CD4-positive, alpha-beta T cell treated with Interleukin-4 for 1 hour (primary cell): Measurements from ENCODE around the gene MYO19.
A peak's percentile ranks its signal among the peaks of the same experiment; 100 is the strongest.
"Not testable (repeated sequence)": the region's sequence is repeated elsewhere in the genome, so short reads cannot be mapped to it uniquely, and the experiment has no call there.

Experiments
- DNase-seq, 2 donors: peaks; one replicate each; pipeline ENCODE4 v3.0.0-alpha.2; 2020 to 2022

MYO19 gene

DNA sequence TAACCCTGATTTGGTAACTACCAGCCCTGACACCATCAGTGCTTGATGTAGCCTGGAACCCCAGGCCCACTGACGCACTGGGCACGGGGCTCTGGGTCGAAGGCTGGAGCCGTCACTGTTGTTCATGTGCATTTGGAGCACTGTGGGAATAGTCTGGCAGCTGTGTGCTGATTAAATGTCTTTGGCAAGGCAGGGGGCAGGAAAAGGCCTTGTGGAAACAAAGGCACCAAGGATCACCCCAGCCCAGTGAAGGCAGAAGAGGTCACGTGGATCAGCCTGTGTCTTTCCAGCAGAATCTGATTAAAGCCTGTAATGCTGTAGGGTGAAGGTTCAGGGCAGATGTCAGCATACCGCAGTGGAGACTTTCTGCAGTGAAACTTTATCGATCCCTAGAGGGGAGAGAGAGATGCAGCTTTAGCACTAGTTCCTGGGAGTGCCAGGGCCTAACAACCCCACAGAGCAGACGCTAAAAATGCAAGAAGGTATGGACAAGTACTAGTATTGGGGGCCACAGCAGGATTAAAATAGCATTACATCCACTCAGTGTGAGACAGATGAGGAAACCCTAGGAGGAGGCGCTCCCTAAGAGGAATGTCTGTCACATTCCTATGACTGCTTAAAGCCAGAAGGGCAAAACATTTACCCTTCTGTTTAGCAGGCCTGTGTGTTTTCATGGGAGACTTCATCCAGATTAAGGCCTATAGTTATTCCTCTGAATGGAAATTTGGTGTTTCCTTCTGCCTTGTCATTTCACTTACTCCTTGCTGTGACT, 38.5 kb downstream of the MYO19 start:
- DNase-seq = no peak

DNA sequence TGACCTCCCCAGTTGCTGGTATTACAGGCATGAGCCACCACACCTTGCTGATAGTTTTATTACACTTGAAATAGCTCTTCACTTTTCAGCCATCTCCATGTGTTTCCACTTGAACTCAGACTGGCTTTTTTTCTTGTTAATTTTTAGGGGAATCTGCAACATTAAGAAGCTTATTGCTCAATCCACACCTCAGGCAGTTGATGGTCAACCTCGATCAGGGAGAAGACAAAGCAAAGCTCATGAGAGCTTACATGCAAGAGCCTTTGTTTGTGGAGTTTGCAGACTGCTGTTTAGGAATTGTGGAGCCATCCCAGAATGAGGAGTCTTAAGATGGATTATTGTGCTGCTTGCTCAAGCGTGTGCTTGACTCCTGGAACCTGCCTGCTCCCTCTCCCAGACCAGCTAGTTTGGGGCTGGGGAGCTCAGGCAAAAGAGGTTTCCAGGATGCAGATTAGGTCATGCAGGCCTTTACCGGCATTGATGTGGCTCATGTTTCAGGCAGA, 39.5 kb downstream of the MYO19 start:
- no peak for DNase-seq

DNA sequence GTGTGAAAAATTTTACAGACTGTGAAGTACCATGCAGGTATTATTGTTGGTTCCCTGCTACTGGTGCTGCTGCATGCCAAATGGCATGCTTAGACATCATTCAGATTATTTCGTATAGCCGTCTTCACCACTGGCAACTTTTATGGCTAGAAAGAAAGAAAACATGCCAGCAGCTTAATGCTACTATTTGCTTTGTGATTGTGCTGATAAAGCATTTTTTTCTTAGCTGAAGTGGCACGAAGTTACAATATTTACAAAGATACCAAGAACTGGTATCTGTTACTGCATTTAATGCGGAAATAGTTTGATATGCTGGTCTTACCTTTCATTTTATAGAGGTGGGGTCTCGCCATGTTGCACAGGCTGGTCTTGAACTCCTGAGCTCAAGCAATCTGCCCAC, 40.0 kb downstream of the MYO19 start:
- DNase-seq = no peak

DNA sequence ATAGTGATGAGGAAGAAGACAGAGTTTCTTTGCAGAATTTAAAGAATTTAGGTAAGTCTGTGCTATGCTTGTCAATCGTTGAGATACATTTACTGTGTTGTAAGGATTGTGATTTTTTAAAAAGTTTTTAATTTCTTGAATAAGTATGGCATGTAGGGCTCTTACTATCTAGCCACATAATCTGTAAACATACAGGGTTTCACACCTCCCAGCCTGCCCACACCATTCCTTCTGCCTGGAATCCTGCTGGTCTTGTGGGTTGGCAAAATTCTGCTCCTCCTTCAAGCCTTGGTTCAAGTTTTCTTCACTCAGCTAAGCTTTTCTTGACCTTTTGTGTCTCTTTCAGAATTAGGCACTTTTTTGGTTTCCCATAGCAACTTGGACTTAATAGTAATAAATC, 40.7 kb downstream of the MYO19 start:
- DNase-seq = no peak

DNA sequence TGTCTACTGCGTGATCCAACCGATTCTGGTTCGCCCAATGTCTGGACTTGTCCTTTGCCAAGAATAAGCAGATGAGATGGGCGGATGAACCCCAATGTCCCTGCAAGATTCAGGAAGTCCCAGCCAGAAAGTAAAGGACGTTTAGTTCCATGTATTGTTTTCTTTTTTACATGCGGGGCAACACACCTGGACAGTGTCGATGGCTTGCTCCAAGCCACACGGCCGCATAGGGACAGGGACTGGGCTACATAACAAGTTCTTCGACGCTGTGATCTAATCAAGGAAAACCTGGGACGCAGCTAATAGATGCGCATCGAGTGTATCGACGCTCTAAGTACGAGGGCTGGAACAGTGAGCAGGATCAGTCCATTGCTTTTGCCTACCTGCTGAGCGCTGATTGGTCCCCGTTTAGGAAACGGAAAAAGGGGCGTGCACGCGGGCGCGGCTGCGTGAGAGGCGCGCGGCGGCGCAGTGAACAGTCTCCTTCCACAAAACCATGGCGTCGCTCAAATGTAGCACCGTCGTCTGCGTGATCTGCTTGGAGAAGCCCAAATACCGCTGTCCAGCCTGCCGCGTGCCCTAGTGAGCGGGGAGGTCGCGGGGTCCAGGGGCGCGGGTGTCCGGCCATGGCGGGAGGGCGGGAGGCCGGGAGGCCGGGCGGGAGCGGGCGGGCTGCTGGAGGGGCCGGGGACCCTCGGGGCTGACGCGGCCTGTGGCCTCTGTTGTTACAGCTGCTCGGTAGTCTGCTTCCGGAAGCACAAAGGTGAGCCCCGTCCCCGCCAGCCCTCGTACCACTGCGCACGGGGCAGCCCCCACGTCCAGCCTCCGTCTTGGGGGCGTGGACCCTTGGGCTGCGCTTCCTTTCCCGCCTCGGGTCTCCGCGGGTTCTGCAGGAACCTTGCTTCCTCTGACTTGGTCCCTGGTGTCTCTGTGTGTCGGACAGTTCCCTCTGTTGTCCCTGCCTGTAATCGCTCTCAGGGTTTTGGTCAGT, 48.2 kb downstream of the MYO19 start, which contains the start of gene ZNHIT3:
ZNHIT3 (plus strand) TSS at position 478 of the 991 bp plus-strand sequence; CDS start at position 497, 19 bp downstream.
- peak; percentile 92 for DNase-seq

DNA sequence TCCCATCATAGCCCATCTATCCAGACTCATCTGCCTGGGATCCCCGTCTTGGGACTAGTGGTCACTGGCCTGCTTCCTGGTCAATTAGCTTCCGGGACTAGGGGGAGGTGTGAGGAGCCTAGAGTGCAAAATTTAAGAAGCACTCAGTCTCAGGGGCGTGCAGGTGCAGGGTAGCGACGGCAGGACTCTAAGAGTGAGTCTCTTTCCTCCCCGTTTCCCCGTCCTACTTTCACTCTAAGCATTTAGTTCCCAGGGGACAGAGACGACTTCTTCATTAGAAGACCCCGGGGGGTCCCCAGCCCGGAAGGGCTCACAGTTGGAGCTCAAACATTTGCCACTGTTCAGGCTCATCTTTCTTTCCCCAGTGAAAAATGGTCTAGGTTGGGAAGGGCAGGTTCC, 48.9 kb downstream of the MYO19 start:
- DNase-seq = no peak

DNA sequence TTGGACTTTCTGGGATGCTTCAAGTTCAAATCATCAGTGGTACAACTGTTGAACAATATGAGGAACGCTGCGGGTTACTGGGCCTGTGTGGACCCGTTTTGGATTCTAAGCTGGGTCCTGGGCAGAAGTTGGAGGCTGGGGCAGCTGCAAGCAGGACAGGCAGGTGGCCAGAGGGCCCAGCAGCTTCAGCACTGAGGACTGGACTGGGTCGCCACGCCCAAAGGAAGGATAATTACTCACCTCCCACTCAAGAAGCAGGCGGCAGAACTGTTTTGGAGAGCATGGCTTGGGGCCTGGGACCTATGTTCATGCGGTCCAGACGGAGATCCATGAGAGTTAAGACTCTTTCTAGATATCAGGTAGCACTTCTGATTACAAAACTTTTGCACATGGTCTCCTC, 49.6 kb downstream of the MYO19 start:
- no peak for DNase-seq

DNA sequence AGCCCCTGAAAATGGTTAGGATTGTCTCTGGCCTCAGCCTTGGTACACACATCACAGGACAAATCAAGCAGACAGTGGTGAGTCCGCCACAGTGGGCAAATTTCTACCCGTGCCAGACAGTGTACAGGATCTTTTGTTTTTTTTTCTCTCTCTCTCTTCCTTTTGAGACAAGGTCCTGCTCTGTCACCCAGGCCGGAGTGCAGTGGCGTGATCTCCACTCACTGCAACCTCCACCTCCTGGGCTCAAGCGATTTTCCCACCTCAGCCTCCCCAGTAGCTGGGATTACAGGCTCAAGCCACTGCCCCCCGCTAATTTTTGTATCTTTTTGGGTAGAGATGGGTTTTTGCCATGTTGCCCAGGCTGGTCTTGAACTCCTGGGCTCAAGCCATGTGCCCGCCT, 50.6 kb downstream of the MYO19 start:
- not testable (repeated sequence) for DNase-seq

DNA sequence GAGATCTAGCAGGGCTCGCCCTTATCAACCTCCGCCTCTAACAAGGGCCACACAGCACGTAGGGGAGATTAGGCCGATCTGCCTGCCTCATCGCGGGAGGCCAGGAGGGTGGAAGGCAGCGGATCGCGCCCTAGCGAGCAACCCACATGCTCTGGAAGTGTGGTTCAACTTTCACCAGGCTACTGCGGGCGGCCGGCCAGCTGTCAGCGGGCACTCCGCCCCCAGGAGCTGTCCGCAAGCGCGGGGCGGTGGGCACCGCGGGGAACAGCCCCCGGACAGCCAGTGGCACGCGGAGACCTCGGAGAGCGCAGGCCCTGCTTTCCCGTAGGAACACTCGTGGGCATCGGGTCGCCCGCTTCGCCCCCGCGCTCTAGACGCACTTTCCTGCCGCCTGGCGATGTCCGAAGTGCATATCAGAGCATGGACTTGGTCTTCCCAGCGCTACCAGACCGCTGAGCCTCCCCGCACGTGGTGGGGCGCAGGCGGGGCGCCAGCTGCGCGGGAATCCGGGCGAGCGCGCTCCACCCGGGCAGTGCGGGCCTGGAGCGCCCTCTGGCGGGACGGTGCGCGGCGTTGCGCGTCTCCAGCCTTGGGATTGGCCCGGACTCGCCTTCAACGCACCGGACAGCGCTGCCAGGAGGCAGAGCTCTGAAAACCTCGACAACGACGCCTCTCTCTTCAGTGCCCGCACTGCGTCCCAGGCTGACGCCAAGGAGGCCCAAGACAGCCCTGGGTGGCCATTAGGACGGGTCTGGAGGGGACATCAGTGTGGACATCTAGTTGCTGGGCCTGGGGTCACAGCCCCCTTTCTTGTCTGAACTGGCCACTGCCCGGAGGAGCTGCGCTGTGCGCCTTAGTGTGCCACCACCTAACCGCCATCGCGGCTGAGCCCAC, 51.8 kb downstream of the MYO19 start:
- DNase-seq = peak; percentile 77 to 80

DNA sequence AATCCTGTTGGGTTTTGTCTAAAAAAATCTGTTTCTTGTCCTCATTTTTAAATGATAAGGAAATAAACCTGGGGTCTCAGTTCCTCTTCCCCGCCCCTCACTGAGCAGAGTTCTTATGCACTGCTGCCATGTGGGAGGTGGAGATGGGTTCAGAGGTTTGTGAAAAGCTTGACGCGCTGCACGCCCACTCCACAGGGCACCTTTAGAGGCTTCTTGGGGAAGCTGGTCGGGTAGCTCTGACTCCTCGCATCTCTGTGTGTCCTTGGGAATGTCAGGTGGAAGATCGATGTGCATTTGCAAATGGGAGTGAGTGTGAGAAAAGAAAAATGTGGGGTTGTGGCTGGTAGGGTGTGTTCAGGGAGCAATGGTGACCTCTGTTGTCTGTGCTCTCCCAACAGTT, 52.8 kb downstream of the MYO19 start:
- no peak for DNase-seq

DNA sequence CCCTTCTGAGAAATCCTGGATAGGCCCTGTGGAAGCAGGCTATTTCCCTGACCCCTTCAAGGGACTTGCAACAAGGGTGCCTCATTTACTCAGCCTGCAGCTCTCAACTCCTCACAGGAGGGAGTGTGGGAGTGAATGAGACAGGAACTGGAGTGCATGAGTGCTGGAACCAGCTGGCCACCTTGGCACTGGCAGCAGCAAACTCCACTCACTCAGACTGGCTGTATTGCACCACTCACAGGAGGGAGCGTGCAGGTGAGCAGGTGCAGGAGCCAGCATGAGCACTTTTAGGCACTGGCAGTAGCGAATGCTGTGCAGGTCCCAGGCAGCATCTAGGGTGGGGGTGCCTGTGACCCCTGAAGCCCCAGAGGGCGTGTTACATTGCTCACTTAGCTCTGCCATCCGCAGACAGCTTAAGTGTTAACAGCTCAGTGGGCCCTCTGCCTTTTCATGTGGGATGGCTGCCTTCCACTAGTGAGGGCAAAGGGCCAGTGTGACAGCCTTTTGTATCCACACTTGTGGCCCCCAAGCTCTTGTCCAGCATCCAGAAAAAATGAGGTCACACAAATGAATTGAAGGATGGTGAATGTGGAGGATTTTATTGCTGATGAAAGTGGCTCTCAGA, 59.2 kb downstream of the MYO19 start:
- DNase-seq = no peak

DNA sequence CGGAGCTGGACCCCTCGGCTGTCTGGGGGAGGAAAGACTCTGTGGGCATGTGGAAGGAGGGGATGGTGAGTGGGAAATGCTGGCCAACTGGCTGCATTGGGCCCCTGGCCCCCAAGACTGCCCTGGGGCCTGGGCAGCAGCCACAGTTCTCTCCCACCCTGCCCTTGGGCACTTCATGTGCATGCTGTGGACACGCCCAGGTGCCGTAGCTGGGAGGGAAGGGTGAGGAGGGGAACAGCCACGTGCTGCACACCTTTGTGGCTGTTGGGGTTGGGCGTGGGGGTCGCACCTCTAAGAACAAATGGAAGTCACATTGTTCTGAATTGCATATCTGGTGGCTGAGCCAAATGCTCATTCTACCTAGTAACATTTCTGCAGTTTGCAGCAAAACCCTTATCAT, 60.1 kb downstream of the MYO19 start:
- no peak for DNase-seq

DNA sequence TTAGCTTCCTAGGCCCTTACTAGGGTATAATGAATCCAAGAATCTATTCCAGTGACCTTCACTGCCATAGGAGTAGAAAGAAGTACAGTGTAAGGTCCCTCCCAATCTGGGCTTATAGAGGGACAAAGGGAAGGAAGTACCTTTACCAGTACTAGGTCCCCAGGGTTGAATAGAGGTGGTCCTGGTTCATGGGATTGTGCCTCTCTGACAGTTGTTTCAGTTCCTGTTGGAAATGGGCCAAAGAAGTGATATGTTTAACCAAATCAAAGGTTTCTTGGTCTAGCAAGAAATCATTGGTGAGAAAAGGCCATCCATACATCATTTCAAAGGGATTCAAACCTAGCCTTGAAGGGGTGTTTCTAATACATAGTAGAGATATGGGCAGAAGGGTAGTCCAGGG, 64.2 kb downstream of the MYO19 start:
- no peak for DNase-seq

DNA sequence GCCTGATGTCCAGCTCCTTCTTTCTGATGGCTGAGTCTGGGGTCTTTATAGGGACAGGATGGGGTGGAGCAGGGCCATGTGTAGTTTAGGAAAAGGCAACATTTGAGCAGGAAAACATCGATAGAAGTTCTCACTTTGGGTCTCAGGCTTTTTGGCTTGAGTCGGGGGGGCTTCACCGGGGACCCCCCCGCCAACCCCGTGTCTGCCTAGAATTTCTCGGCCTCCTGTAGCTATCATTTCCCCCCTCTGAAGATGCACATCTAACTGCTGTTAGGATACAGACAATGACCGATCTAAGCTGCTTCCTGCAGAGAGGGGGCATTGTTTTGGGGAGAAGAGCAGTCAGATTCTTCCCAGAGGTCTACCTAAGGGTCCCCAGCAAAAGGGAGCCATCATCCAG, 64.9 kb downstream of the MYO19 start:
- no peak for DNase-seq

DNA sequence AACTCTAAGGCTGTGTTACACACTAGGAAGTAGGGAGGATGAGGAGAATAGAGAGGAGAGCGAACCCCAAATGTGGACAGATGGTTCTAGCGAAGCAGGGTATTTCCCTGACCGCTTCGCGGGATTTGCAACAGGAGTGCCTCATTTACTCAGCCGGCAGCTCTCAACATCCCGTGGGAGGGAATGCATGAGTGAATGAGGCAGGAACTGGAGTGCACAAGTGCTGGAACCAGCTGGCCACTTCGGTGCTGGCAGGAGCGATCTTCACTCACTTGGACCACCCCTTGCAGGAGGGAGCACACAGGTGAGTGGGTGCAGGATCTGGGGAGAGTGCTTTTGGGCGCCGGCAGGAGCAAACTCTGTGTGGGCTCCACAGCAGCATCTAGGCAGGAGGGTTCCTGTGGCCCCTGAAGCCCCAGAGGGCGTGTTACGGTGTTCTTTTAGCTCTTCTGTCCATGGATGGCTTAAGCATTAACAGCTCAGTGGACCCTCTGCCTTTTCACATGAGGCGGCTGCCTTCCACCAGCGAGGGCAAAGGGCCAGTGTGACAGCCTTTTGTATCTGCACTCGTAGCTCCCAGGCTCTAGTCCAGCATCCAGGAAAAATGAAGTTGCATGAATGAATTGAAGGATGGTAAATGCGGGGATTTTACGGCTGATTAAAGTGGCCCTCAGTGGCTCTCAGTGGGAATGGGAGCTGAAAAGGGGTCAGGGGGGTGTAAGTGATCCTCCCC, 65.6 kb downstream of the MYO19 start:
- DNase-seq = no peak

DNA sequence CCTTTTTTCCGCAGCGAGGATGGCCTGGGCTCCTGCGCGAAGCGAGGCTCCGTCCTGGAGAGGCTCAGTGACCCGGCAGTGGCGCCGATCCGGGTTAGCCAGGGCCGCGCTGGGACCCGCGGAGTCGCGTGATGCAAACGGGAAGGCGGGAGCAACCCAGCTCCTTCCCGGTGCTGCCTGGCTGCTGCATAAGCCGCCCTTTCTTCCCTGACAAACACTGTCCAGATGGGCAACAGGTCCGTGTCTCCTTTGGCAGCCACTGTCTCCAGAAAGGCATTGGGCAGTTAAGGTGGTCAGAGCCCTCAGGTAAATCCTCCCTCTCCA, 69.9 kb downstream of the MYO19 start:
- no peak for DNase-seq

DNA sequence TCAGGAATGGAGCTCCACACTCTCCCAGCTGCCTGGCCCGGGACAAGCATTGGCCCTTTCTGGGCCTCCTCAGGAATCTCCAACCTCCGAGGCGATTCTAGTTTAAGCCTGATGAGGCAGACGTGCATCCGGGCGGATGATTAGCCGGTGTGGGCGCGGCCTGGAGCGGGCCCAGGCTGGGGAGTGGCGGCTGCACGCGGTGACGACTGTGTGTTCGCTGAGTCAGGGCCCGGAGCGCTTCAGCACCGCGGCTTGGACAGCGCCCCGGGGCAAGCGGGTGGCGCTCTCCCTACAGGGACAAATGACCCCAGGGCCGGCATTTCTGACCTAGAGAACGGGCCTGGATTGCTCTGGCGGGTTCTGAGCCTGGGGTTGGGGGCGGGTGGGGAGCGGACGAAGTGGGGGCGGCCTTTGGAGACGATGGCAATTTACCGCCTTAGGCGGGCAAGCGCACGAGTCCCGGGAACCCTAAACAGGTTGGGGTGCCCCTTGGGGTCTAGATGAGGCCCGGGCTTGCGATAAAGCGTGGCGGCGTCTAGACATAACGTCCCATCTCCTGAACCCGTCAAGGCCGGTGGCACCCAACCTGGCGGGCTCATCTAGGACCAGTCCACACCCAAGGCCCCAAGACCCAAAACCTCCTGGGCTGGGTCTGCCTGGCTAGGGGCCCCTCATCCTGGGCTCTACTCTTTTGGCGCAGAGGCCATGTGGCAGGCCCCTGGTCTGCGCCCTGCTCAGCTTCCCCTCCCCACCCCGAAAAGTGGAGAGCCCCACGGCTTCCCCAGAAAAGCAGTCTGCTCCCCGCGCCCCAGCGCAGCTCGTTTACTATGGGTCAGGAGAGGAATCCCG, 70.5 kb downstream of the MYO19 start:
- DNase-seq = peak; percentile 8 to 40

DNA sequence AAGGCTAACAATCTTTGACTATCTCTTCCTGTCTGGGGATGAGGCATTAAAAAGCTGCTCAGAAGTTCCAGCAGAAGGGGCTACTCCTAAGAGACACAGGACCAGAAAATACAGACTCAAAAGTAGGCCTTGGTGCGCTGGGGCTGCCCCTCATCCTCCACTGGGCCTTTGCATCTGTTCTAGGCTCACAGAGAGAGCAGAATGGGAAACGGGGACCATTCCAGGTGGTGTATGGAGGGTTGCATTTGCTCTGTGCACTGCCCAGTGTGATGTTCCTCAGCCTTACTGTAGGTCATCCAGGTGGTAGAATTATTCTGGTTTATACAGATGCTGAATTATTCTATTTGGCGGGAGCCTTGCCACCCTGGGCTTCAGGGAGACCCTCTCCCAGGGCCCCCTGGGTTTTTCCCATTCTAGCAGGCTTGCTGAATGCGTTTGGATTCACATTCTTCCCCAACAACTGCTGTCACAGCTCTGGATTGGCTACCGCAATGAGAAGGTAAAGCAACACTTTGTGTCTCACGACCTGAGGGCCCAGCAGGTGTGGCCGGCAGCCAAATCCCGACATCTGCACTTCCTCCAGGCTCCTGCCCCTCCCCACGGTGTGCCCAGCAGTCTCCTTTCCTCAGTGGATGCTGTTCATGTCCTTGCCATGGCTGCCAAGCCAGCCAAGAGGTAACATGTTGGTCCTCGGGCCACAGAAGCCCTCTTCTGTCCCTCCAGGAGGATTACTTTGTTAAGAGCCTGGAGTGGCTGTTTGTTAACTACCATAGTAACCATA, 73.1 kb downstream of the MYO19 start:
- no peak for DNase-seq

DNA sequence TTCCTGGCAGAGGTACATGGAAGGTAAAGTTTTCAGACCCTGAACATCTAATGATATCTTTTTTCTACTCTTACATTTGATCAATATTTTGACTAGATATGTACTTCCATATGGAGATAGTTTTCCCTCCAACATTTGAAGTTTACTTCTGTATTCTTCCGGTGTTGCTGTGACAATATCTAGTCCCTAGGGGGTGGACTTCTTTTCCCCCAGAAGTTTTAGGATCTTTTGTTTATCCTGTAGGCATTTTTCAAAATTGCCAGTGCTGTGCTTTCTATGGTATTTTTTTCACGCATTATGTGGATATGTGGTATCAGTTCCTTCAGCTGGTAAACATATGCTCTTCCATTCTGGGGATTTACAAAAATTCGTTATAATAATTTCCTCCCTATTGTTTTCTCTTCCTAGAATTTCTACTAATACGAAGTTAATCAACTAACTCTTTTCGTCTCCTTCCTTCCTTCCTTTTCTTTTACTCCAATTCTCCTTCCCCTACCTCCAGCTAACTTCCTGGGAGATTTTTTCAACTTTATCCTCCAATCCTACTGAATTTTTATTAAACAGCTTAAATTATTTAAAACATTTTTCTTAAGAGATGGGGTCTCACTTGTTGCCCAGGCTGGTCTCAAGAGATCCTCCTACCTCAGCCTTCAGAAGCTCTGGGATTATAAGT, 74.3 kb downstream of the MYO19 start:
- no peak for DNase-seq
